GM21737 (cell line): Measurements from ENCODE around the gene HSFX4.
A peak's percentile ranks its signal among the peaks of the same experiment; 100 is the strongest.
"Not testable (repeated sequence)": the region's sequence is repeated elsewhere in the genome, so short reads cannot be mapped to it uniquely, and the experiment has no call there.

Experiments used
- ATAC-seq: cut with Tn5 transposase; IDR thresholded peaks from one replicate; pipeline ENCODE4 v1.9.1; 2021; ENCODE audit warnings: mild to moderate bottlenecking, moderate library complexity; ENCODE audit not compliant: unreplicated experiment

Gene HSFX4

GRCh38 chrX:149929400-149929799, at the start of gene HSFX4:
TSS of gene HSFX4 (plus strand) at chrX:149929573. CDS start at chrX:149929645, 72 bp downstream.
- not testable (repeated sequence) for ATAC-seq

GRCh38 chrX:149881081-149881711, 48.2 kb upstream of the HSFX4 start, which contains the start of gene MAGEA8:
TSS of gene MAGEA8 (plus strand) at chrX:149881183. CDS start at chrX:149884273, 3,090 bp downstream.
- ATAC-seq: no peak

- ATAC-seq: not testable (repeated sequence)
These were observed 38.5 kb upstream of the HSFX4 start for GRCh38 chrX:149890828-149891227.

- no peak for ATAC-seq
These were observed 30.8 kb upstream of the HSFX4 start for GRCh38 chrX:149898554-149898953.

GRCh38 chrX:149903889-149904748, 25.3 kb upstream of the HSFX4 start:
- peak; percentile 75 for ATAC-seq

- no peak for ATAC-seq
These were observed 21.1 kb upstream of the HSFX4 start for GRCh38 chrX:149908308-149908707.

- ATAC-seq: no peak
These were observed 20.6 kb upstream of the HSFX4 start for GRCh38 chrX:149908727-149909126.

- no peak for ATAC-seq
These were observed 19.8 kb upstream of the HSFX4 start for GRCh38 chrX:149909324-149910177.

GRCh38 chrX:149910178-149910695, 19.1 kb upstream of the HSFX4 start:
- ATAC-seq: no peak

GRCh38 chrX:149916745-149917392, 12.5 kb upstream of the HSFX4 start:
- ATAC-seq: no peak

GRCh38 chrX:149923836-149924235, 5.5 kb upstream of the HSFX4 start:
- ATAC-seq: not testable (repeated sequence)

- not testable (repeated sequence) for ATAC-seq
These were observed 4.9 kb upstream of the HSFX4 start for GRCh38 chrX:149924434-149924833.

GRCh38 chrX:149927245-149927963, 2.0 kb upstream of the HSFX4 start:
- not testable (repeated sequence) for ATAC-seq

GRCh38 chrX:149927964-149928258, 1.5 kb upstream of the HSFX4 start:
- ATAC-seq: not testable (repeated sequence)

- ATAC-seq: not testable (repeated sequence)
These were observed 738 bp upstream of the HSFX4 start for GRCh38 chrX:149928635-149929034.

- not testable (repeated sequence) for ATAC-seq
These were observed 2.0 kb downstream of the HSFX4 start for GRCh38 chrX:149931355-149931754.

- ATAC-seq: not testable (repeated sequence)
These were observed 2.8 kb downstream of the HSFX4 start for GRCh38 chrX:149932150-149932549.

GRCh38 chrX:149932970-149933369, 3.6 kb downstream of the HSFX4 start:
- not testable (repeated sequence) for ATAC-seq

GRCh38 chrX:149933547-149933946, 4.2 kb downstream of the HSFX4 start:
- ATAC-seq: not testable (repeated sequence)

- not testable (repeated sequence) for ATAC-seq
These were observed 8.0 kb downstream of the HSFX4 start for GRCh38 chrX:149937328-149937727.
